Activated T-cell treated with anti-CD3 and anti-CD28 coated beads for 24 hours (primary cell): ENCODE data around the gene LEMD2.
A peak's percentile ranks its signal among the peaks of the same experiment; 100 is the strongest.

Source experiments
- DNase-seq: peaks from one replicate; pipeline ENCODE4 v3.0.0-alpha.2; 2020; ENCODE audit warnings: low read depth

LEMD2 gene

GRCh38 chr6:33774774-33775173, 14.2 kb downstream of the LEMD2 start:
- DNase-seq: no peak

GRCh38 chr6:33772902-33773472, 15.9 kb downstream of the LEMD2 start:
- no peak for DNase-seq

- no peak for DNase-seq
Measured at GRCh38 chr6:33772082-33772830, 16.7 kb downstream of the LEMD2 start.

GRCh38 chr6:33771146-33772081, 17.5 kb downstream of the LEMD2 start:
- DNase-seq: peak; percentile 45

- DNase-seq: no peak
Measured at GRCh38 chr6:33770833-33771145, 18.1 kb downstream of the LEMD2 start.

- no peak for DNase-seq
Measured at GRCh38 chr6:33770124-33770832, 18.7 kb downstream of the LEMD2 start.

- DNase-seq: no peak
Measured at GRCh38 chr6:33769248-33769821, 19.6 kb downstream of the LEMD2 start.

GRCh38 chr6:33768644-33769120, 20.2 kb downstream of the LEMD2 start:
- DNase-seq: peak; percentile 56

- DNase-seq: no peak
Measured at GRCh38 chr6:33766921-33767907, 21.7 kb downstream of the LEMD2 start.

GRCh38 chr6:33765368-33765767, 23.6 kb downstream of the LEMD2 start:
- DNase-seq: no peak

- DNase-seq: no peak
Measured at GRCh38 chr6:33764036-33764435, 24.9 kb downstream of the LEMD2 start.

- no peak for DNase-seq
Measured at GRCh38 chr6:33763483-33763882, 25.4 kb downstream of the LEMD2 start.

GRCh38 chr6:33762713-33763112, 26.2 kb downstream of the LEMD2 start:
- DNase-seq: no peak

- peak; percentile 7 for DNase-seq
Measured at GRCh38 chr6:33761922-33762629, 26.9 kb downstream of the LEMD2 start.

- DNase-seq: no peak
Measured at GRCh38 chr6:33761581-33761921, 27.4 kb downstream of the LEMD2 start.

- DNase-seq: no peak
Measured at GRCh38 chr6:33759887-33760629, 28.9 kb downstream of the LEMD2 start.

GRCh38 chr6:33758815-33759216, 30.1 kb downstream of the LEMD2 start:
- no peak for DNase-seq

GRCh38 chr6:33757906-33758305, 31.0 kb downstream of the LEMD2 start:
- no peak for DNase-seq

GRCh38 chr6:33757113-33757512, 31.8 kb downstream of the LEMD2 start:
- no peak for DNase-seq
